Upper lobe of left lung (tissue), 6 donors: Measurements from ENCODE around the gene S100A4. TPM values are rescaled to one million over a fixed set of nuclear protein-coding genes. Genes with fewer than 3 reads are reported as not detected.

Experiments used
- ATAC-seq, 2 donors: fragments of 200-7000 bp; cut with Tn5 transposase; one replicate each; pipeline ENCODE4 v1.9.1; 2022; ENCODE audit warnings: mild to moderate bottlenecking in 2 of 2, moderate library complexity in 2 of 2; ENCODE audit not compliant: low FRiP score in 2 of 2
- DNase-seq, 2 donors: peaks; one replicate each; pipeline ENCODE4 v3.0.0-alpha.2; 2019 to 2020
- H3K27ac ChIP-seq, 4 donors: fragments of 200-600 bp; sonication (generic); one replicate each; pipeline ENCODE4 v1.5.1; 2016 to 2019
- H3K27me3 ChIP-seq, 4 donors: fragments of 200-600 bp; sonication (generic); one replicate each; pipeline ENCODE4 v1.5.1; 2017 to 2019
- H3K36me3 ChIP-seq, 4 donors: fragments of 200-600 bp; sonication (generic); one replicate each; pipeline ENCODE4 v1.5.1; 2016 to 2019
- H3K4me1 ChIP-seq, 4 donors: fragments of 200-600 bp; sonication (generic); one replicate each; pipeline ENCODE4 v1.5.1; 2018 to 2019
- H3K4me3 ChIP-seq, 4 donors: fragments of 200-600 bp; sonication (generic); one replicate each; pipeline ENCODE4 v1.5.1; 2017 to 2019; ENCODE audit warnings: mild to moderate bottlenecking in 2 of 4, moderate library complexity in 1 of 4
- H3K9me3 ChIP-seq, 4 donors: fragments of 200-600 bp; sonication (generic); one replicate each; pipeline ENCODE4 v1.5.1; 2018 to 2019
- EP300 ChIP-seq, 4 donors: sonication (generic); formaldehyde crosslinking; IDR thresholded peaks; one replicate each; pipeline ENCODE4 v1.5.1; 2017; ENCODE audit warnings: antibody characterized with exemption in 4 of 4, control low read depth in 2 of 4
- POLR2A ChIP-seq, 4 donors: fragments of 450-650 bp; IDR thresholded peaks; one replicate each; pipeline ENCODE4 v1.5.1; 2016 to 2017; ENCODE audit warnings: antibody characterized with exemption in 4 of 4, mild to moderate bottlenecking in 2 of 4
- POLR2AphosphoS5 ChIP-seq, 2 donors: sonication (generic); formaldehyde crosslinking; IDR thresholded peaks; one replicate each; pipeline ENCODE4 v1.5.1; 2017; ENCODE audit warnings: antibody characterized with exemption in 2 of 2
- WGBS, 2 donors: methylation state at CpG; one replicate each; pipeline ENCODE4 v1.1.5; 2017 to 2018; 5-methylcytosine and 5-hydroxymethylcytosine counted together
- total RNA-seq, 6 donors: library from RNA; depleted of rRNA in 4 of 6; stranded (reverse); fragments of >200 nt in 4 of 6; gene quantifications; one replicate each; pipeline versions ENCODE4 v1.1.0 to v1.2.1, GENCODE V29; 2016 to 2021
- TF ChIP-seq, protein P1 (sequence below), 6 experiments: fragments of 450-650 bp in 4 of 6; fragments of 200-600 bp in 2 of 6; sonication (generic) in 2 of 6; IDR thresholded peaks; one replicate each; pipeline ENCODE4 v1.5.1; 2016 to 2019; ENCODE audit warnings: antibody characterized with exemption in 6 of 6
- donor health status: DM: no; HTN: no; CAD: no; lungs with moderate emphysema.
- donor health status: DM: no; HTN: yes; CAD: no; lungs with severe emphysema.

The S100A4 gene
- total RNA-seq, 6 donors from 2014 or later: 234 to 983 (median 633) TPM

DNA sequence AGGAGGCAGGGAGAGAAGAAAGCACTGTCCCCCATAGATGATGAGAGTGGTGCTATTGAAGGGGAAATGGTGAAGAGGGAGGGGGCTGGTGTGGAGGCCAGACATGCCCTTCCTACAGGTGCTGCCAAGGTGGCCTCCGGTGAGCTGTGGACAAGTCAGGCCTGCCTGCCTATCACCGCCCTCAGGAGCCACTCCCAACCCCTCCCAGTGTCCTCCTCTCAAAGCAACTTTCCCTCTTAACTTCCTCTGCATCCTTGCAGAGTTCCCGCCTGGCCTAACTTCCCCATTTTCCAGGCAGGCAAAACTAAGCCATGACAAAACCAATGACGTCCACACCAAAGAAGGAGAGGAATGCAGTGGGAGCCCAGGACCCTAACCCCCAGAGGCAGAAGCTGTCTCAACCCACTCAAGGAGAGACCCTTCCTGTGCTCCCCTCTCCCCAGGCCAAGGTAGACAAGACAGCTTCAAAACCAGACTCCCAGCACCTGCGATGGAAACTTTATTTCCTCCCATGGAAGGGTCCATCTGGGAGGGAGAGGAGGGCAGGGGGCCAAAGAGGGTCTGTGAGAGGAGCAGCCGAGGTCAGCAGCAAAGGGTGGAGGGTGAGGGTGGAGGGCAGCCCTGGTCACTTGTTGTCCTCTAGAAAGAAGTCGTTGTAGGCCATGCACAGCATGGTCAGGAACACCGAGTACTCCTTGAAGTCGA lies 8.8 kb downstream of the S100A4 start:
- peak overlapping the region; percentile 98 to 100 (median 99) for H3K27ac ChIP-seq
- H3K4me3 ChIP-seq: peak overlapping the region in 3 of 4 donors; percentile 71 to 91 (median 83)
- H3K4me1 ChIP-seq: peaks cover 48 to 66% (median 56%) of the 10 kb centered on the region in 4 donors
- H3K9me3 ChIP-seq: no peaks in the 10 kb centered on the region
- DNase-seq: peak in 1 of 2 donors; percentile 88
- peaks cover 0 to 11% (median 8%) of the 10 kb centered on the region in 4 donors for H3K36me3 ChIP-seq
- H3K27me3 ChIP-seq: no peaks in the 10 kb centered on the region
- peak in 1 of 2 donors; percentile 50 for ATAC-seq
- WGBS, 2 donors: 64 to 79% methylated on average over 8 to 9 of the region's 9 CpGs
- TF ChIP-seq EP300 (IDR thresholded peaks at IDR 0.05) (no peak), POLR2AphosphoS5 (IDR thresholded peaks at IDR 0.05) (peak in 1 of 2 donors; percentile 17)

DNA sequence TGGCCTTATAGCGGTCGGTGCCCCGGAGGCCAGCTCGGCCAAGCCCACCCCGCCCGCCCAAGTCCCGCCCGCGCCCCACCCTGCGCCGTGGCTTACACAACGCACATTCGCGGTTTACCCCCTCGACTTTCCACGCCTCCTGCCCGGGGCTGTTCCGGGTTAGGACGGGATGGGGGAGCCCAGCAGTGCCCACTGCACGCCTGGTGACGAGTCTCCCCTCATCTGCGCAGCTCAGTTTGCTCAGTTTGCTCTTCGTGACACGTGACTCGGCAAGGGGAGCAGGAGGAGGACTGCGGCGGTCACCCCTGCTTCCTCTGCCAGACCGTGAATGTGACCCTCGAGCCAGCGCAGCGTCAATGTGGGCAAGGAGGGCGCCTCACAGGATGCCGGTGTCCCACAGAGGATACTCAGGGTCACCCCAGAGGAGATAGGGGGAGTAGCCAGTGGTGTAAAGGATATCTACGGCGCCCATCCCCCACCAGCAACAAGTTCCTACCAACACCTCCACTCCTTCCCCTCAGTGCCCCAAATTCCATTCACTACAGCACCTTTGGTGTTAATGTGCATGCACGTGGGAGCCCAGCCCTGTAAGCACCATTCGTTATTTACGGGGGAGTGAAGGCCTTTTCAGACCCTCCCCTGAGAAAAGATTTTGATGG lies 9.5 kb downstream of the S100A4 start:
- Histone ChIP-seq H3K4me1 (peaks cover 48 to 64% (median 56%) of the 10 kb centered on the region in 4 donors), H3K36me3 (peaks cover 0 to 11% (median 8%) of the 10 kb centered on the region in 4 donors), H3K27me3 (no peaks in the 10 kb centered on the region), H3K4me3 (peak overlapping the region; percentile 71 to 91 (median 87)), H3K9me3 (no peaks in the 10 kb centered on the region), H3K27ac (peak overlapping the region; percentile 98 to 100 (median 99))
- ATAC-seq (peak; percentile 87 to 92), DNase-seq (peak; percentile 95)
- TF ChIP-seq, protein P1, sequence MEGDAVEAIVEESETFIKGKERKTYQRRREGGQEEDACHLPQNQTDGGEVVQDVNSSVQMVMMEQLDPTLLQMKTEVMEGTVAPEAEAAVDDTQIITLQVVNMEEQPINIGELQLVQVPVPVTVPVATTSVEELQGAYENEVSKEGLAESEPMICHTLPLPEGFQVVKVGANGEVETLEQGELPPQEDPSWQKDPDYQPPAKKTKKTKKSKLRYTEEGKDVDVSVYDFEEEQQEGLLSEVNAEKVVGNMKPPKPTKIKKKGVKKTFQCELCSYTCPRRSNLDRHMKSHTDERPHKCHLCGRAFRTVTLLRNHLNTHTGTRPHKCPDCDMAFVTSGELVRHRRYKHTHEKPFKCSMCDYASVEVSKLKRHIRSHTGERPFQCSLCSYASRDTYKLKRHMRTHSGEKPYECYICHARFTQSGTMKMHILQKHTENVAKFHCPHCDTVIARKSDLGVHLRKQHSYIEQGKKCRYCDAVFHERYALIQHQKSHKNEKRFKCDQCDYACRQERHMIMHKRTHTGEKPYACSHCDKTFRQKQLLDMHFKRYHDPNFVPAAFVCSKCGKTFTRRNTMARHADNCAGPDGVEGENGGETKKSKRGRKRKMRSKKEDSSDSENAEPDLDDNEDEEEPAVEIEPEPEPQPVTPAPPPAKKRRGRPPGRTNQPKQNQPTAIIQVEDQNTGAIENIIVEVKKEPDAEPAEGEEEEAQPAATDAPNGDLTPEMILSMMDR (IDR thresholded peaks at IDR 0.05): peak in 1 of 6 experiments; percentile 8
- TF ChIP-seq POLR2AphosphoS5 (IDR thresholded peaks at IDR 0.05): peak; percentile 83 to 95
- TF ChIP-seq EP300 (IDR thresholded peaks at IDR 0.05): peak in 1 of 4 donors; percentile 90
- peak in 3 of 4 donors; percentile 51 to 94 (median 53) for TF ChIP-seq POLR2A (IDR thresholded peaks at IDR 0.05)
- 0 to 2% methylated on average over 3 to 7 of the region's 38 CpGs for WGBS, 2 donors

DNA sequence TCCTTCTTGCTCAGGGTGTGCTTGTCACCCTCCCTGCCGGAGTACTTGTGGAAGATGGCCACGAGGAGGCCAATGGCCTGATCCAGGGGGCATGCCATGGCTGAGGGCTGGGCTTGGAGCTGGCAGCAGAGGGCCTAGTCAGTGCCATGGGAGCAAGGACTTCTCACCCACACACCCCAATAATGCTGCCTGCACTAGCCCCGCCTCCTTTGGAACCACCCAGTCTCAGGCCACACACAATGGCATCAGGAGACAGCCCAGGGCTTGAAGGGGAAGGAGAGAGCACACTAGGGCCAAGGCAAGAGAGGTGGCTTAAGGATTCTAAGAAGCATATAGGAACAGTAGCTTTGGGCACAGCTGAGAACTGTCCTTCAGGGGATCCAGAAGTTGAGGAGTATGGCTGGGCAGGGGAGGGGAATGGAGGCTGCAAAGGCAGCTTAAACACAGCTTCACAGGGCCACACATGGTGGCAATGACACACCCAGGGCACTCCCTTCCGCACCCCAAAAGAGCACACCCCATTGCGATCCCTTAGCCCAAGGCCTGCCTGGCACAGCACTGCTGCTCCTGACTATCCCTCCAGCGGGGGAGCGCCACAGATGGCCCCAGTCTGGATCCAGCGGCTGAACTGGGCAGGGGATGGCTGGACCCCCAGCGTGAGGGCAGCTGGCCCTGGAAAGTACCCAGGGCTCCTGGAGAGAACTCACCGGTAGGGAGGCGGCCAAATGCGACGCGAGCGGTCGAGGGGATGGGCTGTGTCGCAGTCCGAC lies 10.2 kb downstream of the S100A4 start, which contains the start of gene S100A6:
TSS of gene S100A6 (minus strand) at position 750 of the 770 bp plus-strand sequence. CDS start at position 98, 652 bp downstream.
- peak in 3 of 4 donors; percentile 56 to 95 (median 94) for TF ChIP-seq POLR2A (IDR thresholded peaks at IDR 0.05)
- no peak for TF ChIP-seq EP300 (IDR thresholded peaks at IDR 0.05)
- TF ChIP-seq POLR2AphosphoS5 (IDR thresholded peaks at IDR 0.05): peak; percentile 94 to 98
- TF ChIP-seq, protein P1 (IDR thresholded peaks at IDR 0.05): peak in 4 of 6 experiments; percentile 12 to 47 (median 24)
- ATAC-seq (peak; percentile 66 to 73), DNase-seq (peak in 1 of 2 donors; percentile 90)
- Histone ChIP-seq H3K4me1 (peaks cover 40 to 57% (median 49%) of the 10 kb centered on the region in 4 donors), H3K4me3 (peak within 1 kb of the TSS; percentile 71 to 91 (median 87)), H3K27ac (peak within 1 kb of the TSS; percentile 98 to 100 (median 99)), H3K27me3 (no peaks in the 10 kb centered on the region), H3K9me3 (no peaks in the 10 kb centered on the region), H3K36me3 (peaks cover 0 to 11% (median 8%) of the 10 kb centered on the region in 4 donors)
- WGBS, 2 donors: 5% methylated on average over 7 to 9 of the region's 18 CpGs

DNA sequence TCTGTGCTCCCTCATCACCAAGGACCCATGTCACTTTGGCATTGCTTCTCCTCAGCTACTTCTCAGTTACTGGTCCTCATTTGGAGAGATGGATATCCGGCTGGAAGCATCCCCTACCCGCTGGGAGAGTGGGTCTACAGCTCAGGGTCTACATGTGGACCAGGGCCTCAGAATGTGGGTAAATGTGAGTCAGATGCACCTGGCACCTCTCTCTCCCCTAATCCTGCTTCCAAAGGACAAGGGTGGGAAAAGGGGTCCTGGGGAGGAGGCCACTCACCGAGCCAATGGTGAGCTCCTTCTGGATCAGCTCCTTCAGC lies 10.7 kb downstream of the S100A4 start:
- Histone ChIP-seq H3K27me3 (no peaks in the 10 kb centered on the region), H3K4me3 (peak overlapping the region; percentile 71 to 91 (median 87)), H3K36me3 (peaks cover 0 to 11% (median 8%) of the 10 kb centered on the region in 4 donors), H3K27ac (peak overlapping the region; percentile 98 to 100 (median 99)), H3K4me1 (peaks cover 39 to 52% (median 46%) of the 10 kb centered on the region in 4 donors), H3K9me3 (no peaks in the 10 kb centered on the region)
- TF ChIP-seq EP300 (IDR thresholded peaks at IDR 0.05): no peak
- TF ChIP-seq, protein P1 (IDR thresholded peaks at IDR 0.05): no peak
- TF ChIP-seq POLR2AphosphoS5 (IDR thresholded peaks at IDR 0.05): no peak
- TF ChIP-seq POLR2A (IDR thresholded peaks at IDR 0.05): no peak
- ATAC-seq (no peak), DNase-seq (no peak)
- WGBS, 2 donors: 51 to 100% methylated on average over 1 to 3 of the region's 3 CpGs
